B cell (primary cell): ENCODE measurements around the gene SCP2. TPM values are rescaled to one million over a fixed set of nuclear protein-coding genes. Genes with fewer than 3 reads are reported as not detected.

ENCODE experiments used
- ATAC-seq: fragments of 200-7000 bp; cut with Tn5 transposase; one replicate; pipeline ENCODE4 v1.10.0; 2021; ENCODE audit warnings: low read depth, mild to moderate bottlenecking, moderate number of reproducible peaks, moderate library complexity
- CTCF ChIA-PET: fragments of 350-600 bp; sonication (Branson Sonifier 250); formaldehyde crosslinking; loops from one replicate; lab custom pipeline; 2021; ENCODE audit warnings: antibody characterized with exemption, inconsistent platforms; lab: Charles Lee
- POLR2A ChIA-PET: fragments of 350-600 bp; sonication (Branson Sonifier 250); formaldehyde crosslinking; loops from one replicate; lab custom pipeline; 2021; ENCODE audit warnings: antibody characterized with exemption; lab: Charles Lee
- DNase-seq: peaks from one replicate; pipeline ENCODE4 v3.0.0; 2013
- H2AFZ ChIP-seq: 2 replicates; pipeline ENCODE4 v1.6.1; 2012; ENCODE audit warnings: mild to moderate bottlenecking, low read depth, low read length; ENCODE audit not compliant: insufficient read depth, poor library complexity, severe bottlenecking
- H3K27ac ChIP-seq, 2 donors: 1 replicate in 1 of 2; 2 replicates in 1 of 2; pipeline ENCODE4 v1.5.1; 2012 to 2013; ENCODE audit warnings: low read length in 2 of 2, mild to moderate bottlenecking in 2 of 2, moderate library complexity in 1 of 2
- H3K27me3 ChIP-seq, 4 experiments: fragments of 200-600 bp in 1 of 4; sonication (generic) in 1 of 4; replicated peaks in 1 of 4; 1 replicate in 2 of 4; 2 replicates in 2 of 4; pipeline versions ENCODE4 v1.6.1 to v1.7.0; 2013 to 2016; ENCODE audit warnings: low read length in 3 of 4, mild to moderate bottlenecking in 2 of 4, mixed read lengths in 1 of 4, moderate library complexity in 1 of 4; ENCODE audit not compliant: insufficient read depth in 4 of 4, control insufficient read depth in 3 of 4; ENCODE audit errors: control extremely low read depth in 1 of 4
- H3K36me3 ChIP-seq, 2 experiments: replicated peaks in 1 of 2; 1 replicate in 1 of 2; 2 replicates in 1 of 2; pipeline versions ENCODE4 v1.6.1 to v1.7.1; 2013; ENCODE audit warnings: low read length in 1 of 2; ENCODE audit not compliant: insufficient read depth in 2 of 2, control insufficient read depth in 1 of 2; ENCODE audit errors: control extremely low read depth in 1 of 2, extremely low read depth in 1 of 2
- H3K4me1 ChIP-seq, 2 donors: fragments of 200-600 bp in 1 of 2; sonication (generic) in 1 of 2; 1 replicate in 1 of 2; 2 replicates in 1 of 2; pipeline versions ENCODE4 v1.5.1 to v1.6.1; 2013 to 2017; ENCODE audit warnings: low read length in 2 of 2; ENCODE audit not compliant: control insufficient read depth in 2 of 2, insufficient read depth in 2 of 2
- H3K4me2 ChIP-seq: replicated peaks from 2 replicates; pipeline ENCODE3; 2012; ENCODE audit warnings: mild to moderate bottlenecking, low read depth, low read length; ENCODE audit not compliant: poor library complexity, severe bottlenecking
- H3K4me3 ChIP-seq, 5 experiments: fragments of 200-600 bp in 1 of 5; sonication (generic) in 1 of 5; 1 replicate in 3 of 5; 2 replicates in 2 of 5; pipeline versions ENCODE4 v1.5.1 to v1.7.0; 2011 to 2016; ENCODE audit warnings: low read length in 4 of 5, mild to moderate bottlenecking in 4 of 5, low read depth in 2 of 5, control low read depth in 1 of 5, moderate library complexity in 1 of 5; ENCODE audit not compliant: insufficient read depth in 1 of 5; ENCODE audit errors: control extremely low read depth in 1 of 5, extremely low read depth in 1 of 5
- H3K79me2 ChIP-seq: fragments of 200-600 bp; sonication (generic); one replicate; pipeline ENCODE4 v1.6.0; 2016; ENCODE audit warnings: low read length; ENCODE audit not compliant: control insufficient read depth, insufficient read depth
- H3K9ac ChIP-seq: fragments of 200-600 bp; sonication (generic); 2 replicates; pipeline ENCODE4 v1.6.1; 2017; ENCODE audit warnings: mild to moderate bottlenecking, low read length, moderate library complexity
- H3K9me3 ChIP-seq, 3 donors: one replicate each; pipeline versions ENCODE4 v1.6.1 to v1.7.1; 2013; ENCODE audit warnings: low read length in 2 of 3; ENCODE audit not compliant: control insufficient read depth in 2 of 3, insufficient read depth in 1 of 3; ENCODE audit errors: control extremely low read depth in 1 of 3
- H4K20me1 ChIP-seq: 2 replicates; pipeline ENCODE4 v1.6.0; 2012; ENCODE audit warnings: mild to moderate bottlenecking, low read length; ENCODE audit not compliant: insufficient read depth, control insufficient read depth, poor library complexity, severe bottlenecking
- H3K27ac Mint-ChIP-seq: one replicate; pipeline ENCODE4 v1.8.0; 2021; ENCODE audit warnings: mixed read lengths
- H3K27me3 Mint-ChIP-seq: one replicate; pipeline ENCODE4 v1.8.0; 2021; ENCODE audit warnings: mixed read lengths
- H3K4me1 Mint-ChIP-seq: one replicate; pipeline ENCODE4 v1.8.0; 2021; ENCODE audit warnings: mixed read lengths
- H3K4me3 Mint-ChIP-seq: one replicate; pipeline ENCODE4 v1.8.0; 2021; ENCODE audit warnings: mixed read lengths
- H3K9me3 Mint-ChIP-seq: one replicate; pipeline ENCODE4 v1.8.0; 2022; ENCODE audit warnings: mixed read lengths; ENCODE audit not compliant: insufficient read depth
- EZH2 ChIP-seq: IDR thresholded peaks from 2 replicates; pipeline ENCODE4 v1.6.1; 2012; ENCODE audit warnings: borderline replicate concordance, low read depth, mild to moderate bottlenecking, moderate library complexity, low read length; ENCODE audit not compliant: insufficient read depth, poor library complexity, severe bottlenecking
- WGBS: methylation state at CpG from one replicate; pipeline ENCODE4 v1.1.5; 2013; ENCODE audit warnings: missing lambda C conversion rate; ENCODE audit not compliant: insufficient coverage; 5-methylcytosine and 5-hydroxymethylcytosine counted together
- intact Hi-C: fragments of 100-400 bp; cut with micrococcal nuclease; formaldehyde crosslinking; loops from one replicate; pipeline ENCODE4 v1.10.0; 2022
- polyA plus RNA-seq: library from polyadenylated mRNA; depleted of rRNA; stranded (reverse); fragments of >200 nt; gene quantifications from 2 replicates; pipeline ENCODE4 v1.2.3, GENCODE V29; 2012
- total RNA-seq, 2 donors: library from RNA; stranded (reverse); fragments of 120-200 nt in 1 of 2; gene quantifications; 1 replicate in 1 of 2; 2 replicates in 1 of 2; pipeline versions ENCODE4 v1.2.3 to v1.2.4, GENCODE V29; 2013 to 2022
- TF ChIP-seq, protein P1 (sequence below): fragments of 200-600 bp; IDR thresholded peaks from one replicate; pipeline ENCODE4 v1.8.0; 2022; ENCODE audit warnings: antibody characterized with exemption, mild to moderate bottlenecking

SCP2 gene
- total and polyA plus RNA-seq, 2 donors (not counting 1 experiment from before 2014, with no cell fraction given) = 19.4 to 46.6 TPM

DNA sequence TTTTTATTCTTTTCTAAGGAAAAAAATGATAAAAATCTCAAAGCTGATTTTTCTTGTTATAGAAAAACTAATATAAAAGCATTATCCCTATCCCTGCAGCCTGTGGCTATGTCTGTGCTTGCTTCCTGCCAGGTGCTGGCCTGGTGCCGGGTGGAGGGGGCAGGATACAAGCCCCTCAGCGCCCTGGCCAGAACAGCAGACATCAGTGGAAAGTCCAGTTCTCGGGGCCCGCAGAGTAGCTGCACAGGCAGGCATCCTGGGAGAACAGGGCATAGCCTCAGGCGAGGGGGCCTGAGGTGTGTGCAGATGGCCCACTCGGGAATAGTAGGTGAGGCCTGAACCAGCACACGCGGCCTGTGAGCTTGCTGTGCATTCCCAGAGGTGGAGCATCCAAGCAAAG lies 158.3 kb downstream of the SCP2 start:
- 92% methylated on average over 8 of the region's 8 CpGs for WGBS
- Mint-ChIP-seq H3K4me1 (no peaks in the 10 kb centered on the region), H3K4me3 (no peak overlapping the region), H3K27me3 (no peaks in the 10 kb centered on the region), H3K27ac (no peak overlapping the region), H3K9me3 (no peaks in the 10 kb centered on the region)
- ChIA-PET CTCF (no interaction called here), POLR2A (no interaction called here)
- H3K36me3 ChIP-seq = no peaks in the 10 kb centered on the region
- no peak overlapping the region for H2AFZ ChIP-seq
- no peaks in the 10 kb centered on the region for H3K27me3 ChIP-seq
- TF ChIP-seq, protein P1, sequence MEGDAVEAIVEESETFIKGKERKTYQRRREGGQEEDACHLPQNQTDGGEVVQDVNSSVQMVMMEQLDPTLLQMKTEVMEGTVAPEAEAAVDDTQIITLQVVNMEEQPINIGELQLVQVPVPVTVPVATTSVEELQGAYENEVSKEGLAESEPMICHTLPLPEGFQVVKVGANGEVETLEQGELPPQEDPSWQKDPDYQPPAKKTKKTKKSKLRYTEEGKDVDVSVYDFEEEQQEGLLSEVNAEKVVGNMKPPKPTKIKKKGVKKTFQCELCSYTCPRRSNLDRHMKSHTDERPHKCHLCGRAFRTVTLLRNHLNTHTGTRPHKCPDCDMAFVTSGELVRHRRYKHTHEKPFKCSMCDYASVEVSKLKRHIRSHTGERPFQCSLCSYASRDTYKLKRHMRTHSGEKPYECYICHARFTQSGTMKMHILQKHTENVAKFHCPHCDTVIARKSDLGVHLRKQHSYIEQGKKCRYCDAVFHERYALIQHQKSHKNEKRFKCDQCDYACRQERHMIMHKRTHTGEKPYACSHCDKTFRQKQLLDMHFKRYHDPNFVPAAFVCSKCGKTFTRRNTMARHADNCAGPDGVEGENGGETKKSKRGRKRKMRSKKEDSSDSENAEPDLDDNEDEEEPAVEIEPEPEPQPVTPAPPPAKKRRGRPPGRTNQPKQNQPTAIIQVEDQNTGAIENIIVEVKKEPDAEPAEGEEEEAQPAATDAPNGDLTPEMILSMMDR = no peak
- no peak for TF ChIP-seq EZH2
- intact Hi-C loops = no loop called here
- no peak overlapping the region for H3K4me2 ChIP-seq
- H4K20me1 ChIP-seq = no peaks in the 10 kb centered on the region
- H3K4me1 ChIP-seq = no peaks in the 10 kb centered on the region
- DNase-seq = no peak
- no peaks in the 10 kb centered on the region for H3K9me3 ChIP-seq
- ATAC-seq = no peak
- no peaks in the 10 kb centered on the region for H3K79me2 ChIP-seq
- H3K9ac ChIP-seq = no peak overlapping the region
- no peak overlapping the region for H3K27ac ChIP-seq
- H3K4me3 ChIP-seq = no peak overlapping the region

DNA sequence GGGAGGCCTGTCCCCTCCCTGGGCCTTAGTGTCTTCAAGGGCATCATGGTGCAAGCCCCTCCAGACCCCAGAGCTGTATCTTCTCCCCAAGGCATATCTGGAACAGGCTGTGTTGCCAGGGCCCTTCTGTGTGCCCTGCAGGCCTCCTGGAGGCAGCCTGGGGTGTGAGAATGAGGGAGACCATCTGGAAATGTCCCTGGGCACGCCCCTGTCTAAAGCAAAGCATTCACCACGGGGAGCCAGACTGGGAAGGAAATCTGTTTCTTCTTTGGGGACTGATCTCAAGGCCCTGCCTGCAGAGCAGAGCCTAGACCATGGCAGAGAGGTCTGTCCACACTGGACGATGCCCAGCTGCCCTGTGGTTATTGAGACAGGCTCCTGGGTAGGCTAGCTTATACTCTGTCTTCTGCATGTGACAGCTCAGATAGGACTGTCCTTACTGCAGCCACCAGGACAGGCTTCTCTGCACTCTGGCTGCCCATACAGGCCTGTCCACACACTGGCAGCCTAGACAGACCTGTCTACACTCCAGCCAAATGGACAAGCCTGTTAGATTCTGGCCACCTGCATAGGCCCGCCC lies 159.5 kb downstream of the SCP2 start:
- H3K79me2 ChIP-seq = no peaks in the 10 kb centered on the region
- H3K4me3 ChIP-seq = no peak overlapping the region
- intact Hi-C loops = no loop called here
- H3K9me3 ChIP-seq = no peaks in the 10 kb centered on the region
- TF ChIP-seq, protein P1 = no peak
- TF ChIP-seq EZH2 = no peak
- H3K4me1 ChIP-seq = no peaks in the 10 kb centered on the region
- WGBS = 89% methylated on average over 4 of the region's 4 CpGs
- H3K9me3 Mint-ChIP-seq = no peaks in the 10 kb centered on the region
- ChIA-PET POLR2A (no interaction called here), CTCF (no interaction called here)
- ATAC-seq (no peak), DNase-seq (no peak)
- no peak overlapping the region for H2AFZ ChIP-seq
- H3K4me2 ChIP-seq = no peak overlapping the region
- H4K20me1 ChIP-seq = no peaks in the 10 kb centered on the region
- H3K27ac Mint-ChIP-seq = no peak overlapping the region
- no peak overlapping the region for H3K4me3 Mint-ChIP-seq
- H3K27ac ChIP-seq = no peak overlapping the region
- no peaks in the 10 kb centered on the region for H3K36me3 ChIP-seq
- no peaks in the 10 kb centered on the region for H3K27me3 ChIP-seq
- no peaks in the 10 kb centered on the region for H3K4me1 Mint-ChIP-seq
- H3K27me3 Mint-ChIP-seq = no peaks in the 10 kb centered on the region
- H3K9ac ChIP-seq = no peak overlapping the region
